ENCODE data around the gene TFCP2.
"Not testable (repeated sequence)": the region's sequence is repeated elsewhere in the genome, so short reads cannot be mapped to it uniquely, and the experiment has no call there.

Gene TFCP2
- total RNA-seq: 34.3 to 43.3 (median 38.4) reads per million in 3 experiments

DNA sequence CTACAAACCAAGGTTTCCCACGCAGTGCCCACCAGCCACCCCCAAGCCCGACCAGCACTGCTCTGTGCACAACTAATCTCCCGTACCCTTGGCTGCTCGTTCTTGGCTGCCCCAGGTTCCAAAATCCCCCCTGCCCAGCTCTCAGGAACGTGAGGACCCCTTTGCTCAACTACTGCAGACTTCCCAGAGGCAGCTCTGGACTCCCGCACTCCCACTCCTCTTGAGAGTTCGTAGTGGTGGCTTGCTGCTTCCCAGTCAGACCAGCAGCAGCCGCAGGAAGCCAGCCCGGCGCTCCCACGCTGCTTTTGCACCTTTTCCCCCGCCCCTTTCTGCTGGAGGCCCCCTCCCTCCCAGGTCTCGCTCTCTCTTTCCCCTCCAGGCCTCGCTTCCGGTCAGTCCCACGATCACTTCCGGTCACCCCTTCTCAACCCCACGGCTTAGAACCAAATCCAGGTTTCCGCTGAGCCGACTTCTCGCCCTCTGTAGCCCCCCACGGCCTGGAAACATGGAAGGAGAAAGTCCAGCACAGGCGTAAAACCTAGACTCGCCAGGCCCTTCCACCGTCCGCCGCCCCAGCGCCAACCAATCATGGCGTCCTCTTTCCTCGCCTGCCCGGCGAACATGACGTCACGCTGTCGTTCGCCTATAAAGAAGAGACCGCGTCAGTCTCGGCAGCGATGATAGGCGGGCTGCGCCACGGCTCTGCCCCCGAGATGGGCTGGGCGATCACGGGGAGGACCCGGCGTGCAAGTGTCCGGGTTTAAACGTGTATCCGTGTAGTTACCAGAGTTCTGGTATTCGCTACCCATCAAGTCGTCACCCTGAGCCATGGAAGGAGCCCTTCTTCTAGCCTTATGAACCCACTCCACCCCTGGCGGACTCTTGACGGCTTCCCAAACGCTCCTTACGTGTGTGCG lies at the start of gene TFCP2:
Gene TFCP2, minus strand, starts transcription at position 621 of the 917 bp plus-strand sequence. CDS start 713 bp downstream, outside the sequence.
- DNase-seq: peak; percentile 90

- DNase-seq: no peak
Measured at GRCh38 chr12:51222461-51222860, 49.5 kb upstream of the TFCP2 start.

- not testable (repeated sequence) for DNase-seq
Measured at GRCh38 chr12:51219857-51220256, 46.9 kb upstream of the TFCP2 start.

GRCh38 chr12:51219322-51219721 lies 46.4 kb upstream of the TFCP2 start:
- no peak for DNase-seq

DNA sequence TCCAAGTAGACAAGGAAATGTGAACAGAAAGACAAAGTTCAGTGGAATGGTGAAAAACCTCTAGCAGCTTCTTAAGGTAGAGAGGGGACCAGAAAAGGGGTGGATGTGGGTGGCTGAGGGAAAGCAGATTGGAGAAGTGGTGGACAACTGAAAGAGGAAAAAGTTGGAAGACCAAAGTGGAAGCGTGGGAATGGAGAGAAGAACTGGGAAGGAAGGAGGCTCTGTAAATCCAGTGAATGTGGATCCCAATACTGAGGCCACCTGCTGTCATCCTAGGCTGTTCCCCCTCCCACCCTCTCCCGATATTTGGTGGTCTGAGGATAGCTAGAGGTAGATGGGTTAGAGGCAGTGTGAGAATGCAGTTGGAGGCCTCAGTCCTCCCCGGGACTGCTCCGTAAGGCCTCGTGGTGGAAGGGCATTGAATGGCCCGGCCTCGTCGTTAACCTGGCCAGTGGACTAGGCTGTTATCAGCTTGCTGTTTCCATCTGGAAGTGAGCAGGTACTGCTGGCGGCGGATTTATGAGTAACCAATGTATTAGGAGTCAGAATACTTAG lies 45.7 kb upstream of the TFCP2 start:
- no peak for DNase-seq

DNA sequence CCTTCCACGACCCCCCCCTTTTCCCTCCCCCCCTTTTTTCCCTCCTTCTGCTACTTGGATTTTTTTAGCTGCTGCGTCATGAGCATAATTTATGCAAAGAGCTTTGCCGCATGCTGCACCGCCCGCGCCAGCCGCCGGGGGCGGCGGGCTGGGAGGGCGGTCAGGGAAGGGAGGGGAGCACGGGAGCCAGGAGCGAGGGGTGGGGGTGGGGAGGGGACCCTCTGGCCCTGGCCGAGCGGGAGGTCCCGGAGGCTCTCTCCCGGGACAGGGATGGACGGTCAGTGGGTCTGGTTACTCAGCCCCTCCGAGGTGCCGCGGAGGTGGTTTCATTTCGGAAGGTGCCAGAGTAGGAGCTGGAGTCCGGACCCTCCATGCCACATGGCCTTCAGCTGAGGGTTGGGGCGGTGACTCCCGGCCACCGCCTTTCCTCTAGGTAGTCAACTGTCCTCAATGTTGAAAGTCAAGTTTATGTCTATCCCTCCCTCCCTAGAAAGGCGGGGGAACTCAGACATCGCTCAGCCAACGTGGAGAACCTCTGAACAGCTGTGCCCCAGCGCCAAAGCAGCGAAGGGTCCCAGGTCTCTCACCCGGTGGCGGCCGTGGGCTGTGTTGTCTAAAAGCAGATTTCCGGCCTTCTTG lies 45.2 kb upstream of the TFCP2 start, which contains the start of gene POU6F1:
Gene POU6F1, minus strand, starts transcription at position 95 of the 639 bp plus-strand sequence. CDS start 11,226 bp downstream, outside the sequence.
- peak; percentile 77 for DNase-seq

DNA sequence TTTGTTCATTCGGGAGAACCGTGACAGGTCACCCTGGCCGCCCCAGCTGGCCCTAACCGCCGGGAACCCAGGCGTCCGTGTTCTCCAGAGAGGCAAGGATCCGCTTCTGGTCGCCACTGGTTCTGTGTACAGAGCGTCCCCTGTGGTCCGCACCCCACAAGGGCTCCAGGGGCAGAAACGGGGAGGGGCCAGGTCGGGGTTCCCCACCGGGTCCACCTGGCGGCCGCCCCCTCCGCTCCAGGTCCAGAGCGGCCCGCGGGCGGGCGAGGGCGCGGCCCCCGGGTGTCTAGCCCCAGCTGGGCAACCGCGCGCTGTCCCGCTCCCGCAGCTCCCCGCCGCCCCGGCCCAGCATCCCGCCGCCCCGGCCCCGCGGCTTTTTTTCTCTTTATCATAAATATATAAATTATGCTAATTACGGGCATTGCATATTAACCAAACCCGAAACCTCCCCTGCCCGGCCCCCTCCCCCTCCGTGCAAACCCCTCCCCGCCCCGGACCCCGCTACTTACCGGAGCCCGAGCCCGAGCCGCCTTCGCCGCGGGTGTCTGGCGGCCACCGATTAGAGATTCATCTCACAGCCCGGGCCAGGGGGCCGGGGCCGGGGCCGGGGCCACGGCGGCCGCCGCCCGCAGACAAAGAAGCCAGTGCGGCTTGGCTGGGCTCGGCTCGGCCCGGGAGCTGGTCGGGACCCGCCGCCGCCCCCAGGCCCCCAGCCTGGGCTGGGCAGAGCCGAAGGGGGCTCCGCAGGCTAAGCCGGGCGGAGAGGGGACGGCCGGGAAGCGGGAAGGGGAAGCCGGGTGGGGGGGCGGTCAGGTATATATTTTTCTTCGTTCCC lies 44.4 kb upstream of the TFCP2 start:
- DNase-seq: peak; percentile 39

DNA sequence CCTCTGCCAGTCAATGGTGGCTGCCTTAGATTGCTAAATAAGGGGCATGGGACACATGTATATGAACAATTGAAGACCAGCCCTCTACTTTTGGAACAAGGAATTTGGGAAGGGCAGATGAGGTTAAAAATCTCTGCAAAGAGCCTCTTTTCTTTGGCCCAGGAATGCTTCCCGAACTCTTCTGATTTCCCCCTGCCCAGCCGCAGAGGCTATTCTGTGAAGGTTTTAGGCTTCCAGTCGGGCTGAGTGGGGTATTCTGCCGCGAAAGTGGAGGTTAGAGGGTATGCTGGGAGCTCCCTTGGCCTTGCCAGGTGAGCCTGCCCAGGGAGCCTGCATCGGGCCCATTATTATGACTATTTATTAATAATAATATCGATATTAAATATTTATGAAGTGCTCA lies 43.7 kb upstream of the TFCP2 start:
- DNase-seq: no peak

DNA sequence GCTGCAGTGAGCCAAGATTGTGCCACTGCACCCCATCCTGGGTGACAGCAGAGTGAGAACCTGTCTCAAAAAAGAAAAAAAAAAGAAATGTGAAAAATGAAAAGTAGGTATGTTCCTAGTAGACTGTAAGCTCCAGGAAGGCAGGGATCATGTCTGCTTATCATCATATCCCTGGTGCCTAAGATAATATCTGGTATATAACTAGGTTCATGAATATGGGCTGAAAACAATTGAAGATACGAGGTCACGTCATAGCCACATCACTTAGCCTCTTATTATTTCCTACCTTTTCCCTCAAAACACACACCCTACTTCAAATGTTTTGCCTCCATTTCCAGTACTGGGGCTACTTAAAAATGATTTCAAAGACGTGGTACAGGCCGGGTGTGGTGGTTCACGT lies 42.0 kb upstream of the TFCP2 start:
- DNase-seq: no peak

DNA sequence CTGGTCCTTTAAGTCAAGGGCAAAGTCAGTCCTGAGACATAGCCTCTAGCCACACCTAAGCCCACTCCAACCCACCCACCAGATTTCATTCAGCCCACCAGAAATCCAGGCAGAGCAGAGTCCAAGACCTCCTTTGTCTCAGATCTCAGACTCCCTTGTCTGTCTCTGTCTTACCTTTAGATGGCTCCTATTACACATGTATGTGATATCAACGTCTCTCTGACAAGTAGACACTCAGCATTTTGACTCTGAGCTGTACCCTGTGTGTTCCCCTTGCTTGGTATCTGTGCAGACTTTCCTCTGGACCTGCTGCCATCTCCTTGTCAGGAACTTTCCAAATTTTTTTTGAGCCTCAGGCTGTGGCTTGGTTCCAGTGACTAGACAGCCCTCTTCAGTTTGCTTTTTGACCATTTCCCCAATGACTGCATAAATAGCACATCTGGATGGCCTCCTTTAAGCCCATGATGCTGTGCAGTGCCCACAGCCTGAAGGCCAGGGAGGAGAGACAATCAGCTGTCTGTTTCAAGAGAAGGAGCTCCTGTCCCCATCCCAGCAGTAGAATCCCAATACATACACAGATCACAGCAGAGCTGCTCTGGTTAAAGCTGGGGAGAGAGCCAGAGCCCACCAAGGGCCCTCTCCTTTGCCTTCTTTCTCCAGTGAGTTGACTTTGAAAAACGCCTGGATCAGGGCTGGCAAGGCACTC lies 37.9 kb upstream of the TFCP2 start:
- DNase-seq: no peak

GRCh38 chr12:51209259-51209658 lies 36.3 kb upstream of the TFCP2 start:
- DNase-seq: no peak

DNA sequence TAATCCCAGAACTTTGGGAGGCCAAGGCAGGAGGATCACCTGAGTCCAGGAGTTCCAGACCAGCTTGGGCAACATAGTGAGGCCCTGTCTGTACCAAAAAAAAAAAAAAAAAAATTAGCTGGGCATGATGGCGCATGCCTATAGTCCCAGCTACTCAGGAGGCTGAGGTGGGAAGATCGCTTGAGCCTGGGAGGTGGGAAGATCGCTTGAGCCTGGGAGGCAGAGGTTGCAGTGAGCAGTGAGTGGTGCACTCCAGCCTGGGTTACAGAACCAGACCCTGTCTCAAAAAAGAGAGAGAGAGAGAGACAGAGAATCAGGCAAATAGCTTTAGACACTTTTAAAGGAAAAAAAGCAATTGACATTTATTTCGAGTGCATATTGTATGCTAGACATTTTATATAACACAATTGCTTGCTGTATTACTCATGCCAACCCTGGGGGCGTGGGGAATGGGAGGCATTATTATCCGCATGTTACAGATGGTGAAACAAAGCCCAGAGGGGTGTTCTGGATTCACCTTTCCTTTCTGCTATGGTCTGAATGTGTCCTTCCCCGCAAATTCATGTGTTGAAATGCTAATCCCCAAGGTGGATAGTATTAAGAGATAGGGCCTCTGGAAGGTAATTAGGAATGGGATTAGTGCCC lies 35.2 kb upstream of the TFCP2 start:
- no peak for DNase-seq

DNA sequence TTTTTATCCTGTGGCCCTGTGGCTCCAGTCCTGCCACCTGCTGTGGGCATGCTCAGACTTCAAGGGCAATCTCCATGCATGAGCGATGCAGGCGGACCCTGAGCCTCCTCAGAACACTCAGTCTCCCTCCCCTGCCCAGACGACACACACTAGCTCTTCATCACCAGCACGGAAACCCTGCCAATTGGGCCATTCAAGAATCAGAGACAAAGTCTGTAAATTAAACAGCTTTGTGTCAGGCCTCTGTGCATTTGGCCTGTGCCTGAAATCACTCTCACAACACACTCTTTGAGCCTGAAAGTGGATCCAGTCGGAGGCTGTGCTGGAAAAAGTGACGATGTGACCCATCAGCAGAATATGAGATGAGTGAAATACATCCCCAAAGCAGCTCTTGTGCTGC lies 32.4 kb upstream of the TFCP2 start:
- no peak for DNase-seq

GRCh38 chr12:51202718-51203117 lies 29.8 kb upstream of the TFCP2 start:
- DNase-seq: peak; percentile 37

DNA sequence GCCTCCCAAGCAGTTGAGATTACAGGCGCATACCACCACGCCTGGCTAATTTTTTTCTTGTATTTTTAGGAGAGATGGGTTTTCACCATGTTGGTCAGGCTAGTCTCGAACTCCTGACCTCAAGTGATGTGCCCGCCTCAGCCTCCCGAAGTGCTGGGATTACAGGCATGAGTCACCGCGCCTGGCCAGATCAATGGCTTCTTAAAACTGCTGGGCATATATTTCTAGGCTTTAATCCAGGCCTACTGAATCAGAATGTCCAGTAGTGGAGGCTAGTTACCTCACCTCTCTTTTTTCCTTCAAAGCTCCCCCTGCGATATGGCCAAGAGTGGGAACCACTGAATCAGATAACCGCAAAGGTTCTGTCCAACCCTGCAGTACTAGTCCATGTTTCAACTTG lies 27.9 kb upstream of the TFCP2 start:
- DNase-seq: no peak

DNA sequence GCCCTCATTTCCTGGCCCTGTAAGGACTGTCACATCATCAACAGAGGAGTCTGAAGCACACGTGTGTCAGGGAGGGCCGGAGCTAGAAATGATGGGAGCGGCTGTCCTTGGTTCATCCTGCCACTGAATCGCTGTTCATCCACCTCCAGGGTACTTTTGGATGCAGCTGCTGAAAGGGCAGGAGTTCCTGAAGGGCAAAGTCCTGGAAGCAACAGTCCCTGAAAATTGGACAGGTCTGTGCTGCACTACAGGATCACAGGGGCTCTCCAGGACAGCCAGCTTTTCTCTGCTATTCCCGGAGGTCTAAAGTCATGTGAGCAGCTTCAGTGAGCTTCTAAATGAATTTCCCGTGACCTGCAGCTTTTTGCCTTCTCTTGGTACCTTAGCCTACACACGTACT lies 27.2 kb upstream of the TFCP2 start:
- no peak for DNase-seq

- no peak for DNase-seq
Measured at GRCh38 chr12:51199366-51199945, 26.5 kb upstream of the TFCP2 start.

- DNase-seq: no peak
Measured at GRCh38 chr12:51198568-51199365, 25.8 kb upstream of the TFCP2 start.

- DNase-seq: no peak
Measured at GRCh38 chr12:51197736-51198567, 25.0 kb upstream of the TFCP2 start.

All from central memory CD4-positive, alpha-beta T cell (primary cell).